PC-9 (cell line): ENCODE results near the gene SNX6. TPM values are rescaled to one million over a fixed set of nuclear protein-coding genes. Genes with fewer than 3 reads are reported as not detected.
"Not testable (repeated sequence)": the region's sequence is repeated elsewhere in the genome, so short reads cannot be mapped to it uniquely, and the experiment has no call there.

ENCODE experiments used
- BruUV-seq: library from RNA; stranded (reverse); fragments of 400-500 nt; replicated peaks from 2 replicates; lab custom pipeline; 2021; lab: Mats Ljungman, UMichigan
- CTCF ChIA-PET: fragments of 300-600 bp; sonication (Branson Sonifier 250); formaldehyde crosslinking; loops from one replicate; lab custom pipeline; 2022; ENCODE audit warnings: antibody characterized with exemption; lab: Charles Lee
- POLR2A ChIA-PET: fragments of 300-600 bp; sonication (Branson Sonifier 250); formaldehyde crosslinking; loops from one replicate; lab custom pipeline; 2022; ENCODE audit warnings: antibody characterized with exemption; ENCODE audit not compliant: unreplicated experiment; lab: Charles Lee
- DNase-seq, 2 experiments: peaks; one replicate each; pipeline versions ENCODE4 v3.0.0 to v3.0.0-alpha.2; 2015 to 2022; ENCODE audit warnings: mixed read lengths in 1 of 2
- H2AFZ ChIP-seq: fragments of 200-600 bp; sonication (generic); 2 replicates; pipeline ENCODE4 v1.8.1; 2017; ENCODE audit warnings: antibody characterized with exemption
- H3F3A ChIP-seq: fragments of 200-600 bp; sonication (generic); 2 replicates; pipeline ENCODE4 v1.8.1; 2017; ENCODE audit warnings: antibody characterized with exemption, mild to moderate bottlenecking, low read depth; ENCODE audit not compliant: insufficient read depth
- H3K27ac ChIP-seq: fragments of 200-600 bp; sonication (generic); 2 replicates; pipeline ENCODE4 v1.6.1; 2016; ENCODE audit warnings: mixed run types
- H3K27me3 ChIP-seq: fragments of 200-600 bp; sonication (generic); 2 replicates; pipeline ENCODE4 v1.6.1; 2016; ENCODE audit warnings: low read depth, mixed run types; ENCODE audit not compliant: insufficient read depth
- H3K36me3 ChIP-seq: fragments of 200-600 bp; sonication (generic); 2 replicates; pipeline ENCODE4 v1.6.1; 2016; ENCODE audit warnings: low read depth, mixed run types
- H3K4me1 ChIP-seq: fragments of 200-600 bp; sonication (generic); replicated peaks from 2 replicates; pipeline ENCODE4 v1.6.1; 2016; ENCODE audit warnings: mixed run types; ENCODE audit not compliant: insufficient read depth
- H3K4me2 ChIP-seq: fragments of 200-600 bp; sonication (generic); 2 replicates; pipeline ENCODE4 v1.6.1; 2017; ENCODE audit warnings: mixed run types
- H3K4me3 ChIP-seq: fragments of 200-600 bp; sonication (generic); 2 replicates; pipeline ENCODE4 v1.6.1; 2016; ENCODE audit warnings: mixed run types
- H3K79me2 ChIP-seq: fragments of 200-600 bp; sonication (generic); 2 replicates; pipeline ENCODE4 v1.6.1; 2017; ENCODE audit warnings: low read depth, mixed run types
- H3K9me2 ChIP-seq: fragments of 200-600 bp; sonication (generic); 2 replicates; pipeline ENCODE4 v1.8.1; 2017; ENCODE audit warnings: mild to moderate bottlenecking; ENCODE audit not compliant: insufficient read depth
- H3K9me3 ChIP-seq: fragments of 200-600 bp; sonication (generic); 2 replicates; pipeline ENCODE4 v1.8.1; 2016; ENCODE audit warnings: low read depth; ENCODE audit not compliant: insufficient read depth
- H4K20me1 ChIP-seq: fragments of 200-600 bp; sonication (generic); 2 replicates; pipeline ENCODE4 v1.8.1; 2017; ENCODE audit not compliant: insufficient read depth
- EZH2 ChIP-seq: fragments of 200-600 bp; sonication (generic); IDR thresholded peaks from 2 replicates; pipeline ENCODE4 v1.8.0; 2017; ENCODE audit warnings: antibody characterized with exemption, low read depth
- intact Hi-C: fragments of 100-400 bp; cut with micrococcal nuclease; formaldehyde crosslinking; loops from one replicate; pipeline ENCODE4 v1.10.0; 2022; ENCODE audit not compliant: unreplicated experiment
- total RNA-seq: library from RNA; stranded (reverse); gene quantifications from 2 replicates; pipeline ENCODE4 v1.2.3, GENCODE V29; 2021
- TF ChIP-seq, protein P1 (sequence below): fragments of 200-600 bp; sonication (generic); conservative IDR thresholded peaks from 2 replicates; pipeline ENCODE4 v1.6.1; 2017; ENCODE audit warnings: mixed run types, antibody characterized with exemption, mild to moderate bottlenecking, moderate library complexity

SNX6 gene
- total RNA-seq, 1 experiment from 2014 or later: 51.8 TPM

DNA sequence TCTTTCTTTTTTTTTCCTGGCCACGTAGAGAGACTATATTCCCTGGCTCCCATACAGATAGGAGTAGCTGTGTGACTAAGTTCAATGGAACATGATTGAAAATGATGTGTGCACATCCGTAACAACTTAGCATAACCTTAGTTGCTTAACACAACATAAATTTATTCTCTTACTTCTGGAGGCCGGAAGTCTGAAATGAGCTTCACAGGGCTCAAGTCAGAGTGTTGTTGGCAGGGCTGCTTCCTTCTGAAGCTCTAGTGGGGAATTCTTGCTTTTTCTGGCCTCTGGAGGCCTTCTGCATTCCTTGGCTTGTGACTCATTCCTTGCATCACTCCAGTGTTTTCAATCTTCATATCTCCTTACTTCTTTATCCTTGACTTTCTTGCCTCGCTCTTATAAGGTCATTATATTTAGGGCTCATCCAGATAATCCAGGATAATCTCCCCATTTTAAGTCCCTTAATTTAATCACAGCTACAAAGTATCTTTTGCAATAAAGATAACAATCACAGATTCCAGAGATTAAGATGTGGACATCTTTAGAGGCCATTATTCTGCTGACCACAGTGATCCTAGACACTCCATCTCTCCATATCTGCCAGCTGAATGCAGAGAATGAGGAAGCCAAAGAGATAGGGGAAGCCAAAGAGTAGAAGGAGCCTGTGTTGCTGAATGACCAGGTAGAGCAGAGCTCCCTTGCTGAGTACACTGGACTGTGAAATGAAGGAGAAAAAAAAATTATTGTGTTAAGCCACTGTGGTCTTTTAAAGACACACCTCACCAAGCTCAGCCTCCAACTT lies 21.0 kb upstream of the SNX6 start:
- Histone ChIP-seq H2AFZ (no peak overlapping the region), H3K36me3 (no peaks in the 10 kb centered on the region), H3K27ac (peak overlapping the region; percentile 93), H4K20me1 (no peaks in the 10 kb centered on the region), H3K9me3 (no peaks in the 10 kb centered on the region), H3K4me3 (no peak overlapping the region), H3F3A (peaks cover 31% of the 10 kb centered on the region), H3K27me3 (no peaks in the 10 kb centered on the region), H3K9me2 (no peaks in the 10 kb centered on the region), H3K4me1 (peaks cover 21% of the 10 kb centered on the region), H3K79me2 (no peaks in the 10 kb centered on the region), H3K4me2 (peak overlapping the region; percentile 42)
- TF ChIP-seq EZH2: no peak
- TF ChIP-seq, protein P1, sequence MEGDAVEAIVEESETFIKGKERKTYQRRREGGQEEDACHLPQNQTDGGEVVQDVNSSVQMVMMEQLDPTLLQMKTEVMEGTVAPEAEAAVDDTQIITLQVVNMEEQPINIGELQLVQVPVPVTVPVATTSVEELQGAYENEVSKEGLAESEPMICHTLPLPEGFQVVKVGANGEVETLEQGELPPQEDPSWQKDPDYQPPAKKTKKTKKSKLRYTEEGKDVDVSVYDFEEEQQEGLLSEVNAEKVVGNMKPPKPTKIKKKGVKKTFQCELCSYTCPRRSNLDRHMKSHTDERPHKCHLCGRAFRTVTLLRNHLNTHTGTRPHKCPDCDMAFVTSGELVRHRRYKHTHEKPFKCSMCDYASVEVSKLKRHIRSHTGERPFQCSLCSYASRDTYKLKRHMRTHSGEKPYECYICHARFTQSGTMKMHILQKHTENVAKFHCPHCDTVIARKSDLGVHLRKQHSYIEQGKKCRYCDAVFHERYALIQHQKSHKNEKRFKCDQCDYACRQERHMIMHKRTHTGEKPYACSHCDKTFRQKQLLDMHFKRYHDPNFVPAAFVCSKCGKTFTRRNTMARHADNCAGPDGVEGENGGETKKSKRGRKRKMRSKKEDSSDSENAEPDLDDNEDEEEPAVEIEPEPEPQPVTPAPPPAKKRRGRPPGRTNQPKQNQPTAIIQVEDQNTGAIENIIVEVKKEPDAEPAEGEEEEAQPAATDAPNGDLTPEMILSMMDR: no peak
- ChIA-PET CTCF (interaction anchor here (0.7 kb wide), 1 partner anchor 1665 kb away, joined by 11 read pairs; no protein-coding TSS in a partner anchor), POLR2A (interaction anchor here (0.6 to 0.8 kb wide), 3 partner anchors 50 to 72 kb away, joined by 4 to 9 read pairs (median 5); no protein-coding TSS in a partner anchor)
- DNase-seq: peak; percentile 51 to 88
- no TSS peak for BruUV-seq
- intact Hi-C loops: no loop called here

DNA sequence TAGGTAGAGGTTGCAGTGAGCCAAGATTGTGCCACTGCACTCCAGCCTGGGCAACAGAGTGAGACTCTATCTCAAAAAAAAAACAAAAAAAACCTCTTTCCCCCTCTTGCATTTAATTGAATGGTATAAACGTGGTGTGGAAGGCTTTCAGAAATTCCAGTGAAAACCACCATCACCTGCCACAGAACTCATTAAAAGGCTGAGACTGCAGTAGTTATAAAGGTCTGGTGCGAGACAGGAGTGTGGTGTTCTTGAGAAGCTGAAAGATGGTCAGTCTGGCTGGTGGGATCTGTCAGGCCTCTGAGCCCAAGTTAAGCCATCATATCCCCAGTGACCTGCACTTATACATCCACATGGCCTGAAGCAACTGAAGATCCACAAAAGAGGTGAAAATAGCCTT lies 20.1 kb upstream of the SNX6 start:
- H4K20me1 ChIP-seq, H3K27me3 ChIP-seq, H3K9me2 ChIP-seq, H3K79me2 ChIP-seq, BruUV-seq, H2AFZ ChIP-seq, POLR2A ChIA-PET, DNase-seq, H3K36me3 ChIP-seq, CTCF ChIA-PET, H3K4me3 ChIP-seq, H3K9me3 ChIP-seq, intact Hi-C loops: not testable (repeated sequence)
- peaks cover 21% of the 10 kb centered on the region for H3K4me1 ChIP-seq
- peaks cover 31% of the 10 kb centered on the region for H3F3A ChIP-seq
- H3K27ac ChIP-seq: peak overlapping the region; percentile 93
- H3K4me2 ChIP-seq: peak overlapping the region; percentile 42

- H4K20me1 ChIP-seq: no peaks in the 10 kb centered on the region
- POLR2A ChIA-PET: interaction anchor here (0.5 to 0.7 kb wide), 2 partner anchors 391 to 1156 kb away, joined by 4 to 5 read pairs; no protein-coding TSS in a partner anchor
- intact Hi-C loops: loop anchor here (1.0 kb wide), 1 partner anchor 19 kb away; the partner anchor contains the start of gene SNX6
- H3K79me2 ChIP-seq: no peaks in the 10 kb centered on the region
- no peaks in the 10 kb centered on the region for H3K27me3 ChIP-seq
- TF ChIP-seq EZH2: no peak
- TF ChIP-seq, protein P1: no peak
- H3K4me3 ChIP-seq: no peak overlapping the region
- peaks cover 31% of the 10 kb centered on the region for H3F3A ChIP-seq
- H3K27ac ChIP-seq: peak overlapping the region; percentile 93
- peak overlapping the region; percentile 42 for H3K4me2 ChIP-seq
- no peaks in the 10 kb centered on the region for H3K36me3 ChIP-seq
- CTCF ChIA-PET: no interaction called here
- peaks cover 21% of the 10 kb centered on the region for H3K4me1 ChIP-seq
- H3K9me2 ChIP-seq: no peaks in the 10 kb centered on the region
- H2AFZ ChIP-seq: no peak overlapping the region
- DNase-seq: peak; percentile 21 to 67
- no peaks in the 10 kb centered on the region for H3K9me3 ChIP-seq
- no TSS peak for BruUV-seq
Observed at GRCh38 chr14:34649344-34649743, 19.4 kb upstream of the SNX6 start.
